ENCODE measurements around the gene SZRD1. TPM values are rescaled to one million over a fixed set of nuclear protein-coding genes. Genes with fewer than 3 reads are reported as not detected.

SZRD1 gene
- total and polyA plus RNA-seq, 2 of the 8 experiments (the other 6 are each of a cell fraction or from before 2014, with no cell fraction given) = 97.8 to 108 TPM

DNA sequence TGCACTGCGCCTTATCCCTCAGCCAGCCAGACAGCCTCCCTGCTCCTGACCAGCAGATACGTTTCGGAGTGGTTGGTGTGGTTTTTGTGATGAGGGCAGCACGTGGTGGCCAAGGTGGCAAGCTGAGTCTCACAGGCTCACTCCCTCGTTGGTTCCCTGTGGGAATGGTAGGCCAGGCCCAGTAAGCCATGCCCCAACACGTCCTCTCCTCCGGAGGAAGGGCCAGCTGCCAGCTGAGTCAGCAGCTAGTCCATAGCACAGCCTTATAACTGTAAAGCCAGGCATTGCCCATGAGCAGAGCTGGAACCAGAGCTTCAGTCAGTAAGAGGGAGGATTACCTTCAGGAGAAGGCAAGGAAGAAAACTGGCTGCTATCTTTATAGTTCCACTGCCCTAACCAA, 29.5 kb downstream of the SZRD1 start:
- no peak overlapping the region for H3K27ac ChIP-seq (ENCODE audit: low read depth, low read length)

More for the DNA sequence above, 29.5 kb downstream of the SZRD1 start:
- 94% methylated on average over 7 of the region's 7 CpGs; no CpG with 5 or more reads in 1 of the 2 experiments for WGBS, 2 experiments (ENCODE audit: extremely low coverage in 1 of 2, insufficient coverage in 1 of 2, insufficient read length in 1 of 2, insufficient replicate concordance in 2 of 2, low coverage in 1 of 2, low lambda C conversion rate in 2 of 2, missing lambda C conversion rate in 1 of 2)
- Histone ChIP-seq H4K91ac (replicated peaks; ENCODE audit: insufficient read length, low read length) (no peak overlapping the region), H2AFZ (ENCODE audit: low read length) (no peak overlapping the region), H2BK120ac (replicated peaks; ENCODE audit: low read depth, low read length) (no peak overlapping the region), H2BK15ac (ENCODE audit: low read length) (no peak overlapping the region), H2BK20ac (ENCODE audit: low read length) (no peak overlapping the region), H4K5ac (ENCODE audit: insufficient read length, low read depth, low read length) (no peak overlapping the region), H3K36me3 (ENCODE audit: control insufficient read depth in 2 of 4, insufficient read depth in 4 of 4, low read length in 3 of 4) (peaks cover 3 to 19% (median 11%) of the 10 kb centered on the region in 4 experiments; a peak in 7 of 8 replicates), H3K4ac (replicated peaks; ENCODE audit: insufficient read length, low read depth, low read length) (no peak overlapping the region), H4K8ac (ENCODE audit: extremely low read depth, insufficient read depth, low read length) (no peak overlapping the region), H3K79me1 (ENCODE audit: low read depth, low read length) (peaks cover 19% of the 10 kb centered on the region; the same call in 1 of the 2 replicates), H3K56ac (replicated peaks; ENCODE audit: insufficient read length, low read depth, low read length) (no peak overlapping the region), H2BK12ac (ENCODE audit: low read depth, low read length) (no peak overlapping the region), H3K4me1 (replicated peaks in 1 of 4; ENCODE audit: control insufficient read depth in 3 of 4, insufficient read depth in 4 of 4, low read length in 3 of 4) (peaks cover 3 to 20% (median 14%) of the 10 kb centered on the region in 4 experiments), H3K14ac (ENCODE audit: insufficient read length) (no peak overlapping the region), H3K23me2 (ENCODE audit: low read depth, low read length) (no peaks in the 10 kb centered on the region), H3K18ac (ENCODE audit: extremely low read depth, low read length) (no peak overlapping the region), H3K9ac (replicated peaks in 1 of 4; ENCODE audit: extremely low read depth in 1 of 4, low read depth in 3 of 4, low read length in 3 of 4) (no peak overlapping the region), H3K9me3 (ENCODE audit: insufficient read depth in 2 of 2, low read depth in 1 of 2, low read length in 1 of 2) (no peaks in the 10 kb centered on the region), H2AK5ac (ENCODE audit: low read depth, low read length) (no peak overlapping the region), H3K27me3 (replicated peaks in 1 of 4; ENCODE audit: control insufficient read depth in 3 of 4, extremely low read depth in 1 of 4, insufficient read depth in 3 of 4, low read length in 3 of 4) (no peaks in the 10 kb centered on the region), H3K23ac (ENCODE audit: insufficient read length) (no peak overlapping the region), H3K4me3 (ENCODE audit: extremely low read depth in 1 of 4, insufficient read depth in 2 of 4, low read depth in 3 of 4, low read length in 4 of 4) (no peak overlapping the region), H4K20me1 (replicated peaks in 1 of 2; ENCODE audit: control insufficient read depth in 1 of 2, insufficient read depth in 2 of 2, low read length in 2 of 2) (peaks cover 21 to 26% of the 10 kb centered on the region in 2 experiments), H3K4me2 (ENCODE audit: insufficient read depth in 1 of 2, low read depth in 2 of 2, low read length in 2 of 2) (no peak overlapping the region), H2BK5ac (ENCODE audit: low read depth, low read length) (no peak overlapping the region), H3K79me2 (ENCODE audit: control insufficient read depth in 1 of 2, insufficient read depth in 2 of 2, low read length in 2 of 2) (peaks cover 4 to 28% of the 10 kb centered on the region in 2 experiments; a peak in 3 of 4 replicates)
- ChIA-PET CTCF (ENCODE audit: partially characterized antibody) (no interaction called here), POLR2A (ENCODE audit: partially characterized antibody) (no interaction called here)
- no peak for DNase-seq (ENCODE audit: low read depth in 1 of 2, low spot score in 2 of 2)
- TF ChIP-seq POU5F1 (IDR thresholded peaks at IDR 0.05; ENCODE audit: low read depth, low read length) (no peak), SP4 (IDR thresholded peaks at IDR 0.05; ENCODE audit: low read length) (no peak), RXRA (IDR thresholded peaks at IDR 0.05; ENCODE audit: insufficient read depth, low read depth, low read length) (no peak), HDAC2 (IDR thresholded peaks at IDR 0.05; ENCODE audit: borderline replicate concordance in 1 of 2, low read depth in 2 of 2, low read length in 2 of 2) (no peak), EZH2 (IDR thresholded peaks at IDR 0.05; ENCODE audit: low read depth, low read length, severe bottlenecking) (no peak), RAD21 (IDR thresholded peaks at IDR 0.05 in 1 of 2, conservative IDR thresholded peaks at IDR 0.05 in 1 of 2; ENCODE audit: low read depth in 2 of 2, low read length in 2 of 2) (no peak), PHF8 (conservative IDR thresholded peaks at IDR 0.05; ENCODE audit: low read depth, low read length) (no peak), EP300 (IDR thresholded peaks at IDR 0.05; ENCODE audit: borderline replicate concordance in 1 of 2, low read depth in 2 of 2, low read length in 2 of 2) (no peak), SRF (IDR thresholded peaks at IDR 0.05; ENCODE audit: low read depth, low read length) (no peak), NRF1 (IDR thresholded peaks at IDR 0.05; ENCODE audit: low read depth, low read length) (no peak), BACH1 (IDR thresholded peaks at IDR 0.05; ENCODE audit: low read length) (no peak)
- TF ChIP-seq, protein P1, sequence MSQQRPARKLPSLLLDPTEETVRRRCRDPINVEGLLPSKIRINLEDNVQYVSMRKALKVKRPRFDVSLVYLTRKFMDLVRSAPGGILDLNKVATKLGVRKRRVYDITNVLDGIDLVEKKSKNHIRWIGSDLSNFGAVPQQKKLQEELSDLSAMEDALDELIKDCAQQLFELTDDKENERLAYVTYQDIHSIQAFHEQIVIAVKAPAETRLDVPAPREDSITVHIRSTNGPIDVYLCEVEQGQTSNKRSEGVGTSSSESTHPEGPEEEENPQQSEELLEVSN (IDR thresholded peaks at IDR 0.05) = no peak
- no peak for FAIRE-seq

Measured in H1 (cell line).